ENCODE results near the gene ETV4. TPM values are rescaled to one million over a fixed set of nuclear protein-coding genes. Genes with fewer than 3 reads are reported as not detected.

The ETV4 gene
- total RNA-seq, 4 donors from 2014 or later = 0.22 TPM; not detected in 3

GRCh38 chr17:43531082-43531378, 15.1 kb downstream of the ETV4 start:
- TF ChIP-seq CTCF (IDR thresholded peaks at IDR 0.05; ENCODE audit: low read depth) = no peak

- no peak for TF ChIP-seq CTCF (IDR thresholded peaks at IDR 0.05; ENCODE audit: low read depth)
These were observed 15.7 kb downstream of the ETV4 start for GRCh38 chr17:43530288-43531081.

- TF ChIP-seq CTCF (IDR thresholded peaks at IDR 0.05; ENCODE audit: low read depth) = no peak
These were observed 16.2 kb downstream of the ETV4 start for GRCh38 chr17:43529947-43530287.

GRCh38 chr17:43528988-43529814, 16.9 kb downstream of the ETV4 start:
- TF ChIP-seq CTCF (IDR thresholded peaks at IDR 0.05; ENCODE audit: low read depth) = no peak

GRCh38 chr17:43528319-43528987, 17.7 kb downstream of the ETV4 start:
- no peak for TF ChIP-seq CTCF (IDR thresholded peaks at IDR 0.05; ENCODE audit: low read depth)

- TF ChIP-seq CTCF (IDR thresholded peaks at IDR 0.05; ENCODE audit: low read depth) = no peak
These were observed 19.1 kb downstream of the ETV4 start for GRCh38 chr17:43526886-43527648.

All from subcutaneous adipose tissue (tissue), 4 donors.